Neural cell (in vitro differentiated cells): ENCODE measurements around the gene ZBTB12. TPM values are rescaled to one million over a fixed set of nuclear protein-coding genes. Genes with fewer than 3 reads are reported as not detected.

Experiments
- H2AFZ ChIP-seq: fragments of 200-600, 300-800 bp; sonication (generic), shearing (Covaris generic); 2 replicates; pipeline ENCODE4 v1.6.0; 2014; ENCODE audit warnings: low read depth, mild to moderate bottlenecking, antibody characterized with exemption, low read length, moderate library complexity
- H3F3A ChIP-seq: fragments of 200-600 bp; shearing (Covaris generic); 2 replicates; pipeline ENCODE4 v1.6.1; 2016; ENCODE audit warnings: mild to moderate bottlenecking, moderate library complexity, mixed read lengths, antibody characterized with exemption, low read length; ENCODE audit not compliant: insufficient read depth, poor library complexity, severe bottlenecking
- H3K27ac ChIP-seq: fragments of 200-600, 300-800 bp; sonication (generic), shearing (Covaris generic); 2 replicates; pipeline ENCODE4 v1.5.1; 2014; ENCODE audit warnings: mild to moderate bottlenecking, low read length, moderate library complexity
- H3K27me3 ChIP-seq: fragments of 300-800, 200-600 bp; sonication (generic), shearing (Covaris generic); 2 replicates; pipeline ENCODE4 v1.6.0; 2014; ENCODE audit warnings: mild to moderate bottlenecking, low read depth, low read length, moderate library complexity; ENCODE audit not compliant: insufficient read depth
- H3K36me3 ChIP-seq: fragments of 300-800, 200-600 bp; sonication (generic), shearing (Covaris generic); 2 replicates; pipeline ENCODE4 v1.5.1; 2014; ENCODE audit warnings: mild to moderate bottlenecking, antibody characterized with exemption, low read length, moderate library complexity; ENCODE audit not compliant: insufficient read depth
- H3K4me2 ChIP-seq: fragments of 300-800, 200-600 bp; sonication (generic), shearing (Covaris generic); 2 replicates; pipeline ENCODE4 v1.6.0; 2014; ENCODE audit warnings: mild to moderate bottlenecking, low read length
- H3K4me3 ChIP-seq: fragments of 300-800, 200-600 bp; sonication (generic), shearing (Covaris generic); 2 replicates; pipeline ENCODE4 v1.5.1; 2014; ENCODE audit warnings: mild to moderate bottlenecking, low read length, moderate library complexity
- H3K79me2 ChIP-seq: fragments of 200-600 bp; shearing (Covaris generic); replicated peaks from 2 replicates; pipeline ENCODE4 v1.6.0; 2014; ENCODE audit warnings: mild to moderate bottlenecking, low read length, moderate library complexity; ENCODE audit not compliant: insufficient read depth
- H3K9ac ChIP-seq: fragments of 300-800, 200-600 bp; sonication (generic), shearing (Covaris generic); 2 replicates; pipeline ENCODE4 v1.6.1; 2016; ENCODE audit warnings: mild to moderate bottlenecking, low read length, mixed read lengths
- H3K9me2 ChIP-seq: fragments of 200-600 bp; shearing (Covaris generic); 2 replicates; pipeline ENCODE4 v1.6.1; 2016; ENCODE audit warnings: mild to moderate bottlenecking, low read length, mixed read lengths; ENCODE audit not compliant: insufficient read depth
- H3K9me3 ChIP-seq: fragments of 200-600, 300-800 bp; sonication (generic), shearing (Covaris generic); 2 replicates; pipeline ENCODE4 v1.6.1; 2016; ENCODE audit warnings: mild to moderate bottlenecking, mixed run types, low read length, moderate library complexity, mixed read lengths
- H4K20me1 ChIP-seq: fragments of 200-600 bp; shearing (Covaris generic); 2 replicates; pipeline ENCODE4 v1.6.1; 2016; ENCODE audit warnings: mild to moderate bottlenecking, mixed run types; ENCODE audit not compliant: insufficient read depth
- CTCF ChIP-seq: fragments of 450-650 bp; IDR thresholded peaks from 2 replicates; pipeline ENCODE4 v1.5.1; 2014; ENCODE audit warnings: antibody characterized with exemption, mild to moderate bottlenecking, moderate library complexity; ENCODE audit not compliant: poor library complexity, severe bottlenecking
- EP300 ChIP-seq: fragments of 450-650 bp; conservative IDR thresholded peaks from 2 replicates; pipeline ENCODE4 v1.6.1; 2014; ENCODE audit warnings: antibody characterized with exemption, mild to moderate bottlenecking, moderate library complexity; ENCODE audit not compliant: poor library complexity, severe bottlenecking
- EZH2 ChIP-seq: fragments of 200-600, 300-800 bp; shearing (Covaris generic), sonication (generic); IDR thresholded peaks from 2 replicates; pipeline ENCODE4 v1.6.1; 2014; ENCODE audit warnings: antibody characterized with exemption, low read length, borderline replicate concordance, mild to moderate bottlenecking; ENCODE audit not compliant: insufficient read depth, poor library complexity, severe bottlenecking
- MXI1 ChIP-seq: fragments of 450-650 bp; conservative IDR thresholded peaks from 2 replicates; pipeline ENCODE4 v1.6.1; 2014; ENCODE audit warnings: antibody characterized with exemption, mild to moderate bottlenecking; ENCODE audit not compliant: poor library complexity, severe bottlenecking
- POLR2AphosphoS5 ChIP-seq: IDR thresholded peaks from 2 replicates; pipeline ENCODE4 v1.6.1; 2012
- RAD21 ChIP-seq: fragments of 450-650 bp; conservative IDR thresholded peaks from 2 replicates; pipeline ENCODE4 v1.6.1; 2014; ENCODE audit warnings: antibody characterized with exemption, mild to moderate bottlenecking, moderate library complexity
- REST ChIP-seq: IDR thresholded peaks from 2 replicates; pipeline ENCODE4 v1.6.1; 2012; ENCODE audit warnings: borderline replicate concordance
- SMC3 ChIP-seq: fragments of 450-650 bp; conservative IDR thresholded peaks from 2 replicates; pipeline ENCODE4 v1.6.1; 2014; ENCODE audit warnings: antibody characterized with exemption, mild to moderate bottlenecking, moderate library complexity; ENCODE audit not compliant: poor library complexity
- TAF1 ChIP-seq: IDR thresholded peaks from 2 replicates; pipeline ENCODE4 v1.6.1; 2012; ENCODE audit warnings: low read depth
- polyA plus RNA-seq: library from polyadenylated mRNA; depleted of rRNA; stranded (reverse); fragments of >200 nt; gene quantifications from 2 replicates; pipeline ENCODE4 v1.2.3, GENCODE V29; 2014

ZBTB12 gene
- polyA plus RNA-seq, 1 donor from 2014 or later: 21.4 TPM

DNA sequence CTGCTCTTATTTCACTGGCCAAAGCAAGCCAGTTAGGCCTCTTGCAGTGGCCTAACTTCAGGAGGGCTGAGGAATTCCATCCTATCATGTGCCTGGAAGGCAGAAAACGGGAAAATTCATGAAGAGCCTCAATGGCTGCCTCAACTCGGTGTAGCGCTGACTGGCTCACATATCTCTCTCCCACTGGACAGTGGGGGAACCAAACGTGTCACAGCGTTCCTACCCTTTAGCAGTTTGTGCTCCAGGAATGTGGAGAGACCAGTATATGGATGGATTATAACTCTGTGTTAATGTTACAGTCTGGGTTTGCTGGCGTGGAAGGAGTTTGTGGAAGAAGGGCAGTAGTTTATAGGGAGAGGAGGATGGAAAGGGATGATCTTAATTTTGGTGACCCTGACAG lies 13.9 kb upstream of the ZBTB12 start:
- Histone ChIP-seq H3K4me3 (no peak overlapping the region), H3K27me3 (no peaks in the 10 kb centered on the region), H3K36me3 (no peaks in the 10 kb centered on the region), H3K9me2 (no peaks in the 10 kb centered on the region), H3K79me2 (no peaks in the 10 kb centered on the region), H3K9ac (no peak overlapping the region), H4K20me1 (no peaks in the 10 kb centered on the region), H2AFZ (no peak overlapping the region), H3K4me2 (no peak overlapping the region), H3K27ac (no peak overlapping the region), H3K9me3 (no peaks in the 10 kb centered on the region), H3F3A (no peaks in the 10 kb centered on the region)
- TF ChIP-seq RAD21 (no peak), CTCF (no peak), SMC3 (no peak), REST (no peak), EP300 (no peak), TAF1 (no peak), POLR2AphosphoS5 (no peak), MXI1 (no peak), EZH2 (no peak)

DNA sequence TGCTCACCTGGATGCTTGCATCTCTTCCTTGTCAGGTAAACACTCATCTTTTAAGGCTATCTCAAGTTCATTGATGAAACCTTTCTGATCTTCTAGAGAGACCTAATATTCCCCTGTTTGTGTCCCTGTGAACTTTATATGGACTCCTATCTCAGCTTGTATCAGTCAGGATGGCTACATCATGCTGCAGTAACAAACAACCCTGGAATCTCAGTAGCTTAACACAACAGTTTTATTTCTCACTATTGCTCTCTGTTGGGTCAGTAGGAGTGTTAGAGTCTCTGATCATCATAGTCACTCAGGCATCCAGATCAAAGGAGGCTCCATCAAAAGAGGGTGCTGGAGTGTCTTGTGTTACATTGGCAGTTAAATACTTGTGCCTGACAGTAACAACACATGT lies 13.5 kb upstream of the ZBTB12 start:
- Histone ChIP-seq H3K9me3 (no peaks in the 10 kb centered on the region), H3K79me2 (no peaks in the 10 kb centered on the region), H2AFZ (no peak overlapping the region), H3K27me3 (no peaks in the 10 kb centered on the region), H4K20me1 (no peaks in the 10 kb centered on the region), H3K4me2 (no peak overlapping the region), H3K4me3 (no peak overlapping the region), H3K9me2 (no peaks in the 10 kb centered on the region), H3K27ac (no peak overlapping the region), H3K36me3 (no peaks in the 10 kb centered on the region), H3K9ac (no peak overlapping the region), H3F3A (no peaks in the 10 kb centered on the region)
- TF ChIP-seq REST: no peak
